Right ventricle myocardium superior (tissue), 1 donor: ENCODE measurements around the gene RANBP3L. TPM values are rescaled to one million over a fixed set of nuclear protein-coding genes. Genes with fewer than 3 reads are reported as not detected.
A peak's percentile ranks its signal among the peaks of the same experiment; 100 is the strongest.

ENCODE experiments used
- ATAC-seq: fragments of 200-7000 bp; cut with Tn5 transposase; one replicate; pipeline ENCODE4 v1.9.1; 2020; ENCODE audit warnings: mild to moderate bottlenecking; ENCODE audit not compliant: poor library complexity
- DNase-seq: peaks from one replicate; pipeline ENCODE4 v3.0.0-alpha.2; 2020
- intact Hi-C: fragments of 100-400 bp; cut with DNase I; formaldehyde crosslinking; loops from one replicate; pipeline ENCODE4 v1.11.2; 2022
- total RNA-seq: library from RNA; stranded (reverse); fragmentation: NEBNext Ultra II Directional; extraction: Animal tissue kit (Norgen Biotek cat#: 25700); gene quantifications from one replicate; pipeline ENCODE4 v1.2.1, GENCODE V29; 2021
- donor health status: DM: no; HTN: yes; CAD: no; lungs with severe emphysema.

The RANBP3L gene
- total RNA-seq, 1 donor from 2014 or later: 0.38 TPM

- intact Hi-C loops: no loop called here
- ATAC-seq: no peak
- DNase-seq: no peak
These were observed 48.1 kb downstream of the RANBP3L start for GRCh38 chr5:36253575-36253974.

GRCh38 chr5:36252722-36253365 is 48.9 kb downstream of the RANBP3L start:
- peak; percentile 91 for ATAC-seq
- intact Hi-C loops: no loop called here
- no peak for DNase-seq

DNA sequence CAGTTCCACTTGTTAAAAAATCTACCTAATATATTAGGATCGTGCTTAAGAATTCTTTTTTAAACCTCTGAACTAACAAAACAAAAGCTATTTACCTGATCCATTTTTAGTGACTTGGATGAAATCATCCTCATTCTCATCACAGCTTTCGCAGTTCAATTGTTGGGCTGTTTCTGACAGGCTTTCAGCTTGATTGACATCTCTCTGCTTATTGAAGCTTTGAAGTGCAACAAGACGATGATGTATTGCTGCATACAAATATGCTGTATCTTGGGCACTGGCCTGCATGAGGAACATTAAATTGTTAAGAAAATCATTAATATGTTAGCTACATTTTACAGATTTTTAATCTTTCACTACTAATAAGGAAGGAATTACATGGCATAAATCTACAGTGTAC is 50.5 kb downstream of the RANBP3L start:
- intact Hi-C loops: no loop called here
- DNase-seq (no peak), ATAC-seq (no peak)

GRCh38 chr5:36250427-36250826 is 51.3 kb downstream of the RANBP3L start:
- intact Hi-C loops: no loop called here
- ATAC-seq (no peak), DNase-seq (no peak)

DNA sequence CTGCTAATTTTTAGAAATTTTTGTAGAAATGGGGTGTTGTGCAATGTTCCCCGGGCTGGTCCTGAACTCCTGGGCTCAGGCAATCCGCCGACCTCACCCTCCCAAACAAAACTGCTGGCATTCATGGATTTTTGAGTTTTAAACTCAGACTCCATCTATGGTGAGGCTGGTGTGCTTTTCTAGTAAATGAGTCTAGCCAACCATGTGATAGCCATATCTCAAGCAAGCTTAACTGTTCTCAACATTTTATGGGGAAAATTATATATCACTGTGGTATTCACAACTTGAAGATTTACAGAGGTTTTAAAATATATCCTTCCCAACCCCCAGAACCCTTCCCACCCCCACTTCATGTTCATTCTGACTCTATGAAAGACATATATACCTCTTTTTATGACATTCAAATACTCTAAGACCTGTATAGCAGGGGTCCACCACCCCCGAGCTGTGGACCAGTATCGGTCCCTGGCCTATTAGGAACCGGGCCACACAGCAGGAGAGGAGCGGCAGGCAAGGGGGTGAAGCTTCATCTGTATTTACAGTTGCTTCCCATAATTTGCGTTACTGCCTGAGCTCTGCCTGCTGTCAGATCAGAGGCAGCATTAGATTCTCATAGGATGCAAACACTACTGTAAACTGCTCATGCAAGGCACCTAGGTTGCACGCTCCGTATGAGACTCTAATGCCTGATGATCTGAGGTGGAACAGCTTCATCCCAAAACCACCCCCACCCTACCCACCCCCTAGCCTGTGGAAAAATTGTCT is 55.5 kb downstream of the RANBP3L start:
- ATAC-seq: no peak
- no peak for DNase-seq
- intact Hi-C loops: no loop called here

- intact Hi-C loops: no loop called here
- DNase-seq (no peak), ATAC-seq (no peak)
These were observed 57.6 kb downstream of the RANBP3L start for GRCh38 chr5:36244076-36244475.

- DNase-seq: no peak
- no peak for ATAC-seq
- intact Hi-C loops: no loop called here
These were observed 58.0 kb downstream of the RANBP3L start for GRCh38 chr5:36243653-36244052.

GRCh38 chr5:36242534-36243485 is 58.9 kb downstream of the RANBP3L start:
- DNase-seq (no peak), ATAC-seq (no peak)
- intact Hi-C loops: no loop called here

DNA sequence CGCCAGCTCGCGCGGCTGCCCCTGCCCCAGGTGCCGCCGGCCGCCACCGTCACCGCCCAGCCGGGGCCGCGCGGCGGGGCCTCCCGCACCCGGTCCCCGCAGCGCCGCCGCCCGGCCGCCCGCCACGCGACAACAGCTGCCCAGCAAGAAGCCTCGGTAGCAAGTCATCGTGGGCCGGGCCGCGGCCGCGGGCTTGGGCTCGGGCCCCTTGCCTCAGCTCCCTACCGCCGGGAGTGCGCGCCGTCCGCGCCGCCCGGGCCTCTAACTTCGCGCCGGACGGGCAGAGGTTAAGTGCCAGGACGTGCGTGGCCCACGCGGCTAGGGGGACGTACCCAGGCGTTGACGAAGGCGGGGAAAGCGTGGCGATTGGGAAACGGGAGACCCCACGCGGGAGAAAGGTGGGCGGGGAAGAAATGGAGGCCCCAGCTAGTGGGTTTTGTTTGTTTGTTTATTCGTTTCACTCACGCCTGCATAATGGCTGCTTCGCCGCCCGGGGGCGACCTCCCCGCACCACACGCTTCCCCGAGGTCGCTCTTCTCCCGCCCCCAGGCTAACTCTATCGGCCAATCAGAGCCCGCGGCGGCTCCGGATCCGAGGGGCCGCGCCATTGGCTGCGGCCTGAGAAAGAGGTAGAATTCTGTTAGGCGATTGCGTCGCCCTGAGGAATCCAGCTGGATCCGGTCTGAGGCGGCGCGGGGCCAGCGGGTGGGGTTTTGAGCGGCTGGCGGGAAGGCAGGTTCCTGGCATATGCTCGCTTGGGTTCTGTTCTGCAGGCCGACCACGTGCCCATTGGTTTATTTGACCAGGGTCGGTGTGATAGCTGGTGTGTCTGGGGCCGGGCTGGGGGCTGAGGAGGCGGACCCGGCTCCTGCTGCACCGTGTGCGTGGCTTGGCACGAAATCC is 59.8 kb downstream of the RANBP3L start, which contains the start of gene NADK2:
Gene NADK2, minus strand, starts transcription at position 295 of the 903 bp plus-strand sequence. Its CDS starts 127 bp downstream, at position 168.
- DNase-seq (peak; percentile 97), ATAC-seq (peak; percentile 93)
- intact Hi-C loops: no loop called here

DNA sequence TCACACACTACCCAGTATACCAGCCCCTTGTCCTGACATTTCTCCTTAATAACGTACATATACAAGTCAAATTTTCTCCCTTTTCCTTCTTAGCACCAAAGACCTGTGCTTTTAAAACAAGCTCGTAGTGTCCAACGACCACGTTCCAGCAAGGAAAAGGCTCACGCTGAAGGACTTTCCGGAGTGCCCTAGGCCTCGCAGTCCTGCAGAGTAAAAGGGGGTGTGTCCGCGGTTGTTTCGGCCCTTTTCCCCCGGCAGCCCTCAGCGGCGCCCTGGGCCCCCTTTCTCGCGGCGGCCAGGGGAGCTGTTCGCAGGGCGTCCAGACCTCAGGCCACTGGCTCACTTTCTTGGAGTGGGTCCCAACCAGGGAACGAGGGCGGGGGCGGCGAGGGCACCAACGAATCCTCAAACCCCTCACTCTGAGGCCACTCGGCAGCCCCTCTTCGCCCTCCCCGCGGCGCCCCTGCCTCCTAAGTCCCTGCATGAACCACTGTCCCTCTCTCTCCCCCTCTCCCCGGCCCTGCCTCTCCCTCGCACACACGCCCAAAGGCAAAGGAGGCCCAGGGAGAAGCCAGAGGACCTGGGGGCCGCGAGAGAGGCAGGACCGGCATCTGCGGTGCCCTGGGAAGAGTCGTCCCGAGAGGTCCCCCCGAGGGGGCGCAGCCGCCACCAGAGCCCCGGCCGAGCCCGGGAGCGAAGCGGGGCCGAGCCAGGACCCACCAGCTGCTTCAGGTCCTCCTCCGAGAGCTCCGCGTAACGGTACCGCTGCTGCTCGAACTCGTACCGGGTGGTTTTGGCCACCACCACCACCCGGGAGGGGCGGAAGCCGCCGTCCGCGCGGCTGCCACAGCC is 60.7 kb downstream of the RANBP3L start:
- ATAC-seq: peak; percentile 57
- DNase-seq: peak; percentile 74
- intact Hi-C loops: no loop called here

DNA sequence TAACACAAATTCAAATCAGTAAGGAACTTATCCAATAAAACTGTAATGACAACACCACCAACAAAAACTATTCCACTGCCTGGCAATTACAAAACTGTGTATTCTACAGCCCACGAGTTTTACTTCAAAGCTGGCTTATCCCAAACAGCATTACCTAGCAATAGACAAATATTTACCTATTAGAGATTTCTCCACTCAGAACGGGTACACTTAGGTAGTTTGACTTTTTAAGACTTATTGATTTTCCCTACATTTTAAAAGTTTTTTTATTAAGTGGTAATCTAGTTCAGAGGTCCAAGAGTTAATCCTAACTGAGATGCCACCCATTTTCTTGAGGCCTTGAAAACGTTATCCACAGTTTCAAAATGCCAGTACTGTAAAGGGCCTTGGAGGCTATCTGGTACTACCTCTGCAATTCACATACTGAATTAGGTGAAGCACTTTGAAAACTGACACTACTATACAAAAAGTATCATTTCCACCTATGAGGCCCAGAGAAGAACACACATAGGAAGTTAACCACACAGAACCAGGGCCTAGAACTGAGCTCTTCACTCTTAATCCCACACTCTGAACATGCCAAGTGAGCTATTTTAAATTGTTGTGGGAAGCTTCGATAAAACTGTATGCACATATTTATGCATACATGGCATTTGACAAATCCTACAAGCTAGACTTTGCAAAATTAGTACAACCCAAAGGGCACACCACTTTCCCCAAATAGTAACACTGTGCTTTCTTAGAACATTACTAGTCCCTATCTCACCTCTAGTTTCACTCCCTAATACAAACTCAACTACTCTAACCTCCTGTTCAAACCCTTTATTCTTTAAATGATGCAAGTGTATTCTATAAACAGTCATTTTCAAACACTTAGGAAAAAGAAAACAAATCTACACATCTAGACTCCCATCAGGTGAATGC is 62.1 kb downstream of the RANBP3L start:
- no peak for DNase-seq
- ATAC-seq: no peak
- intact Hi-C loops: no loop called here

DNA sequence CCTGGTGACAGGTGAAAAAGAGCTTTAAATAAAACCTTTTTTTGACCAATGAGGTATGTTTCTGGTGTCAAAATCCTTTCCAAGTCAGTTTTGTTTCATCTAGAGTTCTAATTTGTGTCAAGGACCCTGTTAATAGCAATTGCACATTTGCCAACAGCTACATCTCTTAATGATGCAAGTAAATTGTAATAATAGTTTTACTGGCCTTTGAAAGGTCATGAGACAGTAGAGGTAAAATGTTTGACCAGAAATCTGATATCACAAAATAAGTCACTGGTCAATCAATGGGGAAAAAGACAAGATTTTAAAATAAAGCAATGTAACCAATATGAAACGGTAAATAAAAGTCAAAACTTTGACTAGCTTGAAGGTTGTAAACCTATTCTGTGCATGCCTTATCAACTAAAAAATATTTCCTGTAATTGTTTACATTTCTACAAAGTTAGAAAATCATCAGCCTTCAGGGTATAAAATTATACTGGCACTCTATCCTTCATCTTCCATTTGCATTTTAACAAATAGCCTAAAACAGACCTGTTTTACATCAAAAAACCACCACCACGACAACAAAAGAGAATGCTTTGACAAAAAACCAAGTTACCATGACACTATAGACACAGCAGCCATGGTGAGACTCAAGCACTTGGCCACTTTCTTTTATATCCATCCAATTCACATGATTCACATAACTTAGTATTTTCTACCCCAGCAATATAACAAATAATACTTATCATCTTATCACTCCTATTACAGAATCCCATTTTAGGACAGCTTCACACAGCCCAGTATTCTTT is 63.0 kb downstream of the RANBP3L start:
- ATAC-seq (no peak), DNase-seq (no peak)
- intact Hi-C loops: no loop called here

GRCh38 chr5:36237751-36238150 is 64.0 kb downstream of the RANBP3L start:
- no peak for DNase-seq
- ATAC-seq: no peak
- intact Hi-C loops: no loop called here

DNA sequence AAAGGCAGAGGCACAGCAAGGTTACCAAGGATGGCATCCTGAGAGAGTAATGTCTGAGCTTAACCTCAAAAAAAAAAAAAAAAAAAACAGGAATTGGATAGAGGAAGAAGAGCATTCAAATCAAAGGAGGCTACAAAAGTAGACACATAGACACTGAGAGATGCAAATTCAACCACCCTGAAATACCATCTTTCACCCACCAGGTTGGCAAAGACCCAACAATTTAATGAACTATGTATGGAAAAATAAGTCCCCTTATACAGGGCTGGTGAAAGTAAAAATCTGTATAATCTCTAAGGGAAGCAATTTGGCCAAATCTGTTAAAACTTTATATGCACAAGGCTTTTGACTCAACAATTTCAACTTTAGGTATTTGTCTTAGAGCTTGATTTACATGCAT is 64.9 kb downstream of the RANBP3L start:
- intact Hi-C loops: no loop called here
- ATAC-seq (no peak), DNase-seq (no peak)

GRCh38 chr5:36232533-36232932 is 69.2 kb downstream of the RANBP3L start:
- ATAC-seq (no peak), DNase-seq (no peak)
- intact Hi-C loops: no loop called here
